Stimulated activated naive CD4-positive, alpha-beta T cell treated with Interleukin-2 at 50 U/mL for 16 hours (primary cell): ENCODE data around the gene PCDH1.
"Not testable (repeated sequence)": the region's sequence is repeated elsewhere in the genome, so short reads cannot be mapped to it uniquely, and the experiment has no call there.

Source experiments
- DNase-seq: peaks from one replicate; lab custom pipeline; 2025; lab: John Stamatoyannopoulos, UW

PCDH1 gene

GRCh38 chr5:141878186-141878710 is at the start of gene PCDH1:
PCDH1 (minus strand) TSS chr5:141878410; CDS start chr5:141878262, 148 bp downstream.
- DNase-seq: peak; percentile 26

- DNase-seq: no peak
These were observed 48.2 kb upstream of the PCDH1 start for GRCh38 chr5:141926434-141926833.

DNA sequence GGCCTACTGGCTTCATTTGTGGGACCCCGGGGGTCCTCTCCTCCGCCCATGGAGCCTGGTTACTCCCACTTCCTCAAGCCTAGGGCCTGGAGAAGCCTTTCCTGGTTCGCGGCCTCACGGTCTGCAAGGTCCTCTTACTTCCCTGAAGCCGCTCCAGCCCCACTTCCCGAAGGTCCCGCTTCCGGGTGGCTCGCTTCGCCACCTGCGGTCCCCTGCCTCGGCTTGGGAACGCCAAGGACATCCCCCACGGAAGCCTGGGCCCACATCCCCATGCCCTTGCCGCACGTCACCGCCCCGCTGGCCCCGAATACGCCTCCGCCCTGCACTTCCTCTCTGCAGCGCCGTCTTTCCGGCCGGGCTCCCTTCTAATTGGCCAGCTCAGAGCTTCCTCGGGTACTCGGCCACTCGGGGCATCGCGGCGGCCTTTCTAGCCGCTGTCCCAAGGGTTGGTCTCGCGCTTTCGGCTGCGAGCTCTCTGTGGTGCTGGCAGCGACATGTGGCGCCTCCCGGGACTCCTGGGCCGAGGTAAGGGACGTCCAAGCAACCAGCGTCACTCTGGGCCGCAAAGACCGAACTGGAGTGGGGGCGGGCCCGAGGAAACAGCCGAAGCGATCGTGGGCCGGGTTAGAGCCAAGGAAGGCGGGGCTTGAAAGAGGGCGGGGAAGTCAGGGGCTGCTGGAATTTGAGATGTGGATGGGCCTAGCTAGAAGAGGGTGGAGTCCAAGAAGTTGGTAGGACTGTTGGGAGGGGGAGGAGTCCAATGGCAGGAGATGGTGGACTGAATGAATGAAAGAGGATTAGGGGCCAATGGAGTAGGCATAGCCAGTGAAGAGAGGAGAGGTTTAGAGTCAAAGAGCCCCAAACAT is 45.5 kb upstream of the PCDH1 start, which contains the start of gene DELE1:
TSS of gene DELE1 (plus strand) at position 424 of the 866 bp plus-strand sequence. CDS start at position 495, 71 bp downstream.
- DNase-seq: peak; percentile 91

DNA sequence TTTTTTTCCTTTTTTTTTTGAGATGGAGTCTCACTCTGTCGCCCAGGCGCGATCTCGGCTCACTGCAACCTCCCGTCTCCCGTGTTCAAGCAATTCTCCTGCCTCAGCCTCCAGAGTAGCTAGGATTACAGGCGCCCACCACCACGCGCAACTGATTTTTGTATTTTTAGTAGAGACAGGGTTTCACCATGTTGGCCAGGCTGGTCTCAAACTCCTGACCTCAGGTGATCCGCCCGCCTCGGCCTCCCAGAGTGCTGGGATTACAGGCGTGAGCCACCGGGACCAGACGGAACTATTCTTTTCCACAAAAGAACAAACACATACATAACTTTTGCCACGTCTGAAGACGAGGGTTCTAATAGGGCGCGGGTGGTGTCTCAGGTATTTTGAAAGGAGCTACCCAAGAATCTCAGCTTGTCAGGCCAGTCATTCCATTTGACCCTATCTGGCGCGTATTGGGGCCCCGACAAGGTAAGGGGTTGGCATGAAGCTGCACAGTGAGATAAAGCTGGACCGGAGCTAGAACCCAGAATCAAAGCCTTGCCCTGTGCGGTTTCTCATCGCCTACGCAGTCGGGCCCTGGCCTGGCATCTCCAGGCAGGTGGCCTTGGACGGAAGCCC is 44.7 kb upstream of the PCDH1 start:
- not testable (repeated sequence) for DNase-seq

DNA sequence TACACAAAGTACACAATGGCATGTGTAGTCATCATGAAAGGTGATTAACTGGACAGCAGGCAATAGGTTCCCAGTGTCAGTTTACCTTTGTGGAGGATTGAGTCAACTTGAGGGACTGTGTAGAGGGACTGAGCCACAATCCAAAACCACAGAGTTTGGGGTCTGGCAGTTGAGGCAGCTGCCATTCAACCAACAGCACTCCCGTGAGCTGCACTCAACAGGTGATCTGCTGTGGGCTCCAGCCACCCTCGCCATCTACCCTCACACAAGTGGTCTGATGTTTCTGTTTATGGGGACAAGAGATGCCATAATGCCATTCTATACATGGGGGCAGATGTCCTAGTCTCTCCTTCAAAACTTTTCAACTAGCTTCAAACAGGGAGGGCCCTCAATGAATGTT is 42.6 kb upstream of the PCDH1 start:
- DNase-seq: no peak

DNA sequence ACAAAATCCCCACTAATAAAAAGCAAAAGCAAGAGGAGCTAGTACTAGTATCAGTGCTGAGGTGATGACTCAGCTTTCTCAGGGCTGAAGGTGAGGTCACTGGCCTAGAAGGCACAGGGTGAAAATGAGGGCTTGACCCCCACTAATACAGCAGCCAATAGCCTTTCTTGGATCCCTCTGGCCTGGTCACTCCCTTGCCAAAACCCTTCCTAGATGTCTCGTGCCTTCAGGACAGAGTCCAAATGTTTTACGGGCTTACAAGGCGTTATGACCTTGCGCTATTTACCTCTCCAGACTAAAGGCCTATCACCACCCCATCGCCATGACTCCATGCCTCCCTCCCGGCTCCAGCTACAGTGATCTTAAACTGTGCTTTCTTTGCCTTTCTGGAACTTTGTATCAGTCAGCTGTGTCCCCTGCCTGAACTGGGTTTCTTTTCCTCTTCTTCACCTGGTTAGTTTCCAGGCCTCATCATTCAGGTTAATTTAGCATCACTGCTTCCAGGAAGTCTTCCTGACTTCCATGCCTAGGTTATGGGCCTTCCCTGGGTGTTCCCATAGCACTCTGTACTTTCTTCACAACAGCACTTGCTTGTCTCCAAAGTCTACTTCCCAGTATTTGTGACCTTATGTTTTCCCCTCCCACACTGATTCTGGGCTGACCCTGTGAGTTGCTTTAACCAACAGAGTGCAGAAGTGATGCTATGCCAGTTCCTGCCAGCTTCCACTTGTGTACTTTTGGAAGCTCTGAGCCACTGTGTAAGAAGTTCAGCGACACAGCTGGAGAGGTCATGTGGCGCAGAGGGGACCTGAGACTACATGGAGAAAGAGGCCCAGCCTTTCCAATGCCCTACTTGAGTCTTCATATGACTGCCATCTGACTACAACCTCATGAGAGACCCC is 41.3 kb upstream of the PCDH1 start:
- no peak for DNase-seq

DNA sequence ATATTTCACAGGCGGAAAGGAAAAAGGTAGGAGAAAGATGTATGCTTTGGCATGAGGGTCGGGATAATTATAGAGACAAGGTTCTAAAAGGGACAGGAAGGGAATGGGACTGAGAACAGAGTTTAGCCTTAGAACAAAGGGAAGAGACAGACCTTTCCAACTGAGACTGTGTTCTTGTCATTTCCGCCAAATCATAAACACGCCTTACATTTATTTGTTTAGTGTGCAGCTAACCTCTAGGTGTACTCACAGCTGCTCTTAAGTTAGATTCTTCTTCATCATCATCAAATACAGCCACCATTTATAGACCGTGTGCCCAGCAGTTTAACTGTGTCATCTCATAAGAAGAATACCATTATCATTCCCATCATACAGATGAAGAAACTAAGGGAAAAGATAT is 39.5 kb upstream of the PCDH1 start:
- no peak for DNase-seq

GRCh38 chr5:141916522-141916921 is 38.3 kb upstream of the PCDH1 start:
- no peak for DNase-seq

DNA sequence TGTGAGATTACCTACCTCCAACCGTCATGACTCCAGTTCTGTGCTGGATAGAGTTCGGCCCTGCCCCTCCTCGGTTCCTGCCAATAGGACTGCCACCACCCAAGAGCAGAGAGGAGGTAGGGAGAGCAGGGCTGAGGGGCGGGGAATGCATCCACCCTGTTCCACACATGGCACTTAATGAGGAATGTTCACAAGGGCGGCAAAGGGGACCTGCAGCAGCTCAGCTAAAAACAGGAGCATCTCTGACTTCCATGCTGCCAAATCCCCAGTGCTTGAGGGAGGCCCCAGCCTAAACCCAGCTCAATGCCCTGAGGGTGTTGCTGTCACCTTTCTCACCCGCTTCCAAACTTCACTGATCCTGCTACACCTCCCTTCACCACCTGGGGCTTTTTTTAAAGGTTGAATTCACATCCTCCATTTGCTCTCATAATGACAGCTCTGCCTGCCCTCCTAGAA is 37.7 kb upstream of the PCDH1 start:
- no peak for DNase-seq

DNA sequence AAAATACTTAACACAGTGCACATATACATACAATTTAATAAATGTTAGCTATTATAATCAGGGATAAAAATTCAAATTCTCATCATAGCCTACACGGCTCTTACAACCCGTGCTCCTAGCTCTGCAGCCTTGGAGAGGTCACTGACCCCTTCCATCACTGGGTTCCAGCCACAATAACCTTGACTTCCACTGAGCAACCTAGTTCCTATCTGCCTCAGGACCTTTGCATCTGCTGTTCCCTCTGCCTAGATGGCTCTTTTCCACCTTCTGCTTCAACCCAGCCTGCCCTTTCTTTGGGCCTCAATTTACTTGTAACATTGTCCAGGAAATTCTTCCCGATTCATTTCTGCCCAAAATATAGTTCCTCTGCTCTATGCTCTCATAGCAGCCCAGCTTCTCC is 36.6 kb upstream of the PCDH1 start:
- DNase-seq: no peak

DNA sequence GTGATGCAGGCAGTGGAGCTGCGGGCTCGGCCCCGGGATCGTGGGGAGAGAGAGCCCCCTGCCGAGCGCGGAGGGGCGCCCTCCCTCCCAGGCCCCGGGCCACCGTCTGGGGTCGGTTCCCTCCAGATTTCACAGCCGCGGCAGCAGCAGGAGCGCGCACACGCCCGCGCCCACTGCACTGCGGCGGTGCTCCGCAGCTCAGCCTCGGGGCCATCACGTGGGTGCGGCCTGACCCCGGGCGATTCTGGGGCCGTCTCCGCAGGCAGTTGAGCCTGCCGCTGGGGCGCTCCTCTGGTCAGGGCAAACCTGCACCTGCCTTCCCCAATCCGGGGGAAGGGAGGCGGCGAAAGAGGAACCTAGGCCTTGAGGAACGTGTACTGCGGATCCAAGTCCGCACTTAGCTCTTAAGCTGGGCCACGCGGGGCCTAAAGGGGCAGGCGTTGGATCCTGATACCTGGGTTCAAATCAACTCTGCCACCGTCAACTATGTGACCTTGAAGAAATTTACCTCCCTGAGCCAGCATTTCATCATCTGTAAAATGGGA is 36.1 kb upstream of the PCDH1 start:
- no peak for DNase-seq

- DNase-seq: no peak
These were observed 35.5 kb upstream of the PCDH1 start for GRCh38 chr5:141913560-141914198.

- DNase-seq: no peak
These were observed 32.1 kb upstream of the PCDH1 start for GRCh38 chr5:141910271-141910673.

DNA sequence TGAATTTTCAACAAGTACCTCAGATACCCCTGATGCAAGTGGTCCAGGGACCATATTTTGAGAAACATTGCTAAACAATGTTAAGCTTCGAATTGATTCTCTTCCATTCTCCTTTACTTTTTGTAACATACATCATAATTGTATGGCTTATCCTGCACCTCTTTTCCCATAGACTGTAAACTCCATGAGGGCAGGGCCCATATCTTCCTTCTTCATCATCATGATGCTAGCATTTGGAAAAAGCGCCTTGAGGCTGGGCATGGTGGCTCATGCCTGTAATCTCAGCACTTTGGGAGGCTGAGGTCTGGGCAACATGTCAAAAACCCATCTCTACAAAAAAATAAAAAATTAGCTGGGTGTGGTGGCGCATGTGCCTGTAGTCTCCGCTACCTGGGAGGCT is 31.0 kb upstream of the PCDH1 start:
- no peak for DNase-seq

- DNase-seq: no peak
These were observed 30.6 kb upstream of the PCDH1 start for GRCh38 chr5:141908796-141909195.

DNA sequence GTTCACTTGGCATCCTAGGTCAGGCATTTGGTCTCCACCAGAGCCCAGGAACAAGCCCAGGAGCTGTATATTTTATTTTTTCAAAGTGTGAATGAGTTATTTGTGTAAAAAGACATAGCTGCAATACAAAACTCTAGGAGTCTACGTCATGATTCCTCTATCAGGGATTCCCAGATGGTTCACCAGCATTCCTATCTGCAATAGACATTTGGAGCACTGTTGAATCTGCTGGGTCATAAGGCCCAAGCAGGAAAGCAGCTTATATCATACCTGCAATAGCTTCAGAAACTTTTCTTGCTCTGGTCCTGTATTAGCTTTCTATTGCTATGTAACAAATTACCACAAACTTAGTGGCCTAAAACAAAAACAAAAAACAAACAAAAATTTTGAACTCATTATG is 28.8 kb upstream of the PCDH1 start:
- no peak for DNase-seq

DNA sequence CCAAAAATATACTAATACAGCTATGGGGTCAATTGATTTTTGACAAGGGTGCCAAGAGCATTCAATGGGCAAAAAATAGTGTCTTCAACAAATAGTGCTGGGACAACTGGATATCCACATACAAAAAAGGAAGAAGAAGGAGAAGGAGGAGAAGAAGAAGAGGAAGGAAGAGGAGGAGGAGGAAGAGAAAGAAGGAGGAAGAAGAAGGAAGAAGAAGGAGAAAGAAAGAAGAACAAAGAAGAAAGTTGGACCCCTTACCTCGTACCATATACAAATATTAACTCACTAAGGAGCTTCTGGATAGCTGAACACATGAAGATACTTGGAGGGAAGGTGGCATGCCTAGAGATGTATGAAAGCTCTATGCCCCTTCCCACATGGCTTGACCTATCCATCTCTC is 28.3 kb upstream of the PCDH1 start:
- no peak for DNase-seq

GRCh38 chr5:141904551-141904950 is 26.3 kb upstream of the PCDH1 start:
- DNase-seq: no peak

DNA sequence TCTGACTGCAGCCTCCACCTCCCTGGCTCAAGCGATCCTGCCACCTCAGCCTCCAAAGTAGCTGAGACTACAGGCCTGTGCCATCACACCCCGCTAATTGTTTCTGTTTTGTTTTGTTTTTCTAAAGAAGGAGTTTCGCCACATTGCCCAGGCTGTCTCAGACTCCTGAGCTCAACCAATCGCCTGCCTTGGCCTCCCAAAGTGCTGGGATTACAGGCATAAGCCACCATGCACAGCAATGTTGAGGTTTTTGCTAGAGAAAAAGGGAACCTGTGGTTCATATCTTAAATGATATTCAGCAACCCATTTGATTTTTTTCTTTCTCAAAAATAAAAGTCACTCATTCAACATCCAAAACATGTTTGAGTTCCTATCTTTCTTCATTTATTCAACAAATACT is 25.1 kb upstream of the PCDH1 start:
- DNase-seq: no peak

GRCh38 chr5:141902015-141902814 is 24.0 kb upstream of the PCDH1 start:
- DNase-seq: no peak
